ENCODE results near the gene CH25H. TPM values are rescaled to one million over a fixed set of nuclear protein-coding genes. Genes with fewer than 3 reads are reported as not detected.

The CH25H gene
- polyA plus RNA-seq, 1 experiment: 0.71 TPM

DNA sequence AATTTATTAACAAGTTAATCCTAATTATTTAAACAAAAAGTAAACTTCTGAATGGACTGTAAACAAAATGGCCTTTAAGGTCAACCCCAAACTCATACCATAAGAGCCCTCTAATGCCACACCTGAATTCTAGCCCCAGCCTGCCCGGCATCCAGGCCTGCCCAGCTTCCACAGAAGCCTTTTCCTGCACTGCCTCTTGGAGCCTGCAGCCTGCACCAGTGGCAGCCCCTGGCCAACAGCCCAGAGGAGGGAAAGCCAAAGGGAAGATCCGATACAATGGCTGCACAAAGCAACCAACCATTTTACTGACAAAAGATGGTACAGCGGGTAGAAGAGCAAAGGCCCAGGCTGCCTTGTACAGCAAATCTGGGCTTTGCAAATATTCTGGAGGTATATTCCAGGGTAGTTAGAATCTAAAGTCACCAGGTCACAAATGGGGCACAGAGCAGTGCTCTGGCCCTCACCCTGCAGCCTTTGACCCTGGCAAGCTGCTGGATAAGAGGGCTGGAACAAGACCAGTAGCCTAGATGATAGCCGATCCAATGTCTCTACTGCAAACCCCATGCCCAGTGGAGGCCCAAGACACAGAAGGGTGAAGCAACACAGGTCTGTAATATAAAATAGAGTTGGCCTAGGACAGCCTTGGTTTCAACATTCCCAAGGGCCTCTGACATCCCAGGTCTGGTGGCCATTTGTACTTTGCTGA is 12.5 kb upstream of the CH25H start:
- Histone ChIP-seq H3K9me3 (ENCODE audit: control insufficient read depth, insufficient read depth, low read length) (no peaks in the 10 kb centered on the region), H3K4me3 (ENCODE audit: low read depth, low read length) (no peak overlapping the region), H3K27me3 (ENCODE audit: control insufficient read depth, insufficient read depth, low read length) (no peaks in the 10 kb centered on the region), H3K27ac (ENCODE audit: low read depth, low read length) (no peak overlapping the region)
- CTCF ChIA-PET: interaction anchor here (0.6 to 5.2 kb wide), 5 partner anchors 149 to 286 kb away, joined by 3 to 83 read pairs (median 31); no protein-coding TSS in a partner anchor
- DNase-seq (ENCODE audit: low read depth, low spot score): no peak
- TF ChIP-seq, protein P1, sequence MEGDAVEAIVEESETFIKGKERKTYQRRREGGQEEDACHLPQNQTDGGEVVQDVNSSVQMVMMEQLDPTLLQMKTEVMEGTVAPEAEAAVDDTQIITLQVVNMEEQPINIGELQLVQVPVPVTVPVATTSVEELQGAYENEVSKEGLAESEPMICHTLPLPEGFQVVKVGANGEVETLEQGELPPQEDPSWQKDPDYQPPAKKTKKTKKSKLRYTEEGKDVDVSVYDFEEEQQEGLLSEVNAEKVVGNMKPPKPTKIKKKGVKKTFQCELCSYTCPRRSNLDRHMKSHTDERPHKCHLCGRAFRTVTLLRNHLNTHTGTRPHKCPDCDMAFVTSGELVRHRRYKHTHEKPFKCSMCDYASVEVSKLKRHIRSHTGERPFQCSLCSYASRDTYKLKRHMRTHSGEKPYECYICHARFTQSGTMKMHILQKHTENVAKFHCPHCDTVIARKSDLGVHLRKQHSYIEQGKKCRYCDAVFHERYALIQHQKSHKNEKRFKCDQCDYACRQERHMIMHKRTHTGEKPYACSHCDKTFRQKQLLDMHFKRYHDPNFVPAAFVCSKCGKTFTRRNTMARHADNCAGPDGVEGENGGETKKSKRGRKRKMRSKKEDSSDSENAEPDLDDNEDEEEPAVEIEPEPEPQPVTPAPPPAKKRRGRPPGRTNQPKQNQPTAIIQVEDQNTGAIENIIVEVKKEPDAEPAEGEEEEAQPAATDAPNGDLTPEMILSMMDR (IDR thresholded peaks at IDR 0.05; ENCODE audit: low read depth, low read length): no peak
- POLR2A ChIA-PET: no interaction called here

DNA sequence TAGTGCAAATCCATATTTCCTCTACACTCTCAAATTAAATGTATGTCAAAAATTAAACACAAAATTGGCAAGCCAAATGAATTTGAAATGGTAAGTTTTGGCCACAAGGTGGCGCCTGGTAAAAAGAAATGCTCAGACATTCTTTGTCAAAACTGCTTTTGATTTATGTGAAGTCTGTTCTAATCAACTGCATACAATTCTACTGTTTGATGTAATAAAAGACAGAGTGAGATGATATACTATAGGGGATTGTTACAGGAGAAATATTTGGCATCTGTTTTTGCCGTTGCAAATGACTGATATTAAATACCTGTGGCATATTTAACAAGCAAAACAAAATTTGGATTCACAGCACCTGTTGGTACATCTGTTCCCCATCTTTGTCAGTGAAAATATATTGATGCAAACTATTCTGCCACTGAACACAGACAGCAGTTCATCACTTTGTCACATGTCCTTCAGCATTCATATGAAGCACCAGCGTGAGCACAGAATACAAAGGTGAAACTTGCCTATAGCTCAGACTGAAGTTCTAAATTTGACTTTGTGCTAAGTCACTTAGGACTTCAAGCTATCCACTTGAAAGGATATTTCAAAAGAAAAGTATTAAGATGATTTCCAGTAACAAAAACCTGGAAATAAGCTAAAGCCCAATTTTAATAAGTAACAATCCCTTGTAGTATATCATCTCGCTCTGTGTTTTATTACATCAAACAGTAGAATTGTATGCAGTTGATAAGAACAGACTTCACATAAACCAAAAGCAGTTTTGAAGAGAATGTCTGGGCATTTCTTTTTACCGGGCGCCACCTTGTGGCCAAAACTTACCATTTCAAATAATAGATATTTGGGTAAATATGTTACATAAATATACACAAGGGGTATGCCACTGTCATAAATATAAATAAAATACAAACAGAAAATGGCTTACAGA is 10.2 kb upstream of the CH25H start:
- peak; percentile 38 for DNase-seq (ENCODE audit: low read depth, low spot score)
- no peaks in the 10 kb centered on the region for H3K27me3 ChIP-seq (ENCODE audit: control insufficient read depth, insufficient read depth, low read length)
- no peak overlapping the region for H3K4me3 ChIP-seq (ENCODE audit: low read depth, low read length)
- TF ChIP-seq, protein P1 (IDR thresholded peaks at IDR 0.05; ENCODE audit: low read depth, low read length): peak; percentile 67
- ChIA-PET POLR2A (no interaction called here), CTCF (interaction anchor here (0.6 to 5.2 kb wide), 67 partner anchors 8 to 652 kb away, joined by 3 to 83 read pairs (median 5); partner anchors contain the start of genes CH25H, FAS, IFIT1 and IFIT5)
- H3K9me3 ChIP-seq (ENCODE audit: control insufficient read depth, insufficient read depth, low read length): no peaks in the 10 kb centered on the region
- H3K27ac ChIP-seq (ENCODE audit: low read depth, low read length): no peak overlapping the region

DNA sequence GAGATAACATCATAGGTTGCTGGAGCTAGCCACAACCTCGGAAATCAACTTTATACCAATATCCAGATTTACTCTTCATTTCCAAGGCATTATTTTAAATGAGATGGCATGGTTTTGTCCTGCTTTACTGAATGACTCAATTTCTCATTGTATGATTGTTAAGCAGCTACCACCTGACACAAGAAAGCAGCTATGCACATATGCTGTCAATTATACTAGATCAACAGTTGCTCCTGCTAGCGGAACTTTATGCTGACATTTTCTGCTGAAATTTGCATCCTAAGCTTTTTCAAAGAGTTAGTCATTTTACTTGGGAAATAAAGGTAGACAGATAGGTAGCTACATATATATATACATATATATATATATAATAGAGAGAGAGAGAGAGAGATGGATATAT is 8.9 kb upstream of the CH25H start:
- H3K27me3 ChIP-seq (ENCODE audit: control insufficient read depth, insufficient read depth, low read length): no peaks in the 10 kb centered on the region
- H3K9me3 ChIP-seq (ENCODE audit: control insufficient read depth, insufficient read depth, low read length): no peaks in the 10 kb centered on the region
- DNase-seq (ENCODE audit: low read depth, low spot score): no peak
- H3K4me3 ChIP-seq (ENCODE audit: low read depth, low read length): no peak overlapping the region
- ChIA-PET CTCF (interaction anchor here (0.6 to 4.2 kb wide), 12 partner anchors 8 to 410 kb away, joined by 3 to 147 read pairs (median 4); partner anchors contain the start of gene FAS), POLR2A (no interaction called here)
- H3K27ac ChIP-seq (ENCODE audit: low read depth, low read length): no peak overlapping the region
- TF ChIP-seq, protein P1 (IDR thresholded peaks at IDR 0.05; ENCODE audit: low read depth, low read length): no peak

DNA sequence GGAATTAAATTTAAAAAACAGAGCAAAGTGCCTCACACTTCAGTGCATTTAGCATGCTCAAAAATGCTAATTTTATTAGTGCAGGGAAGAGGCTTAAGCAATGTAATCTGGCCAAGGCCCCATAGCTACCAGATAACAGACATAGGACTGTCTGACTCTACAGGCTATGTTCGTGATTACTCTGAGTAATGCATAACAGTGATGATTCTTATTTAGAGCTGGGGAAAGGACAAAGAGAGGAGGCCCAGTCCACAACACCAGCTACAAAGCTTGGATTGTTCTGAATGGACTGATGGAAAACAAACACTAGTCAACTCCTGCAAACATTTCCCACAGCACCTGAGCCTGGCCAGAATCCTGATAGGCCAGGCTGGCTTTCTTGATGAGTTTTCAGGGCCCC is 8.4 kb upstream of the CH25H start:
- Histone ChIP-seq H3K4me3 (ENCODE audit: low read depth, low read length) (no peak overlapping the region), H3K27ac (ENCODE audit: low read depth, low read length) (no peak overlapping the region), H3K9me3 (ENCODE audit: control insufficient read depth, insufficient read depth, low read length) (no peaks in the 10 kb centered on the region), H3K27me3 (ENCODE audit: control insufficient read depth, insufficient read depth, low read length) (no peaks in the 10 kb centered on the region)
- ChIA-PET CTCF (interaction anchor here (0.6 to 4.2 kb wide), 8 partner anchors 8 to 283 kb away, joined by 3 to 147 read pairs (median 3); partner anchors contain the start of gene FAS), POLR2A (no interaction called here)
- no peak for DNase-seq (ENCODE audit: low read depth, low spot score)
- TF ChIP-seq, protein P1 (IDR thresholded peaks at IDR 0.05; ENCODE audit: low read depth, low read length): no peak
